Naive thymus-derived CD8-positive, alpha-beta T cell (primary cell): ENCODE data around the gene CERS4. TPM values are rescaled to one million over a fixed set of nuclear protein-coding genes. Genes with fewer than 3 reads are reported as not detected.
"Not testable (repeated sequence)": the region's sequence is repeated elsewhere in the genome, so short reads cannot be mapped to it uniquely, and the experiment has no call there.

Experiments used
- ATAC-seq, 2 donors: fragments of 150-1000 bp; cut with Tn5 transposase in 1 of 2; sonication (Bioruptor Pico), chemical (Tn5 transposase) in 1 of 2; 1 replicate in 1 of 2; 2 replicates in 1 of 2; pipeline ENCODE4 v1.10.0; 2021; ENCODE audit warnings: mild to moderate bottlenecking in 2 of 2, moderate library complexity in 2 of 2
- POLR2A ChIA-PET: fragments of 350-600 bp; sonication (Branson Sonifier 250); formaldehyde crosslinking; loops from one replicate; lab custom pipeline; 2021; ENCODE audit warnings: antibody characterized with exemption; lab: Charles Lee
- DNase-seq, 10 donors: peaks; one replicate each; pipeline versions ENCODE4 v3.0.0 to v3.0.0-alpha.2; 2020 to 2022
- H3K27ac Mint-ChIP-seq, 10 donors: one replicate each; pipeline ENCODE4 v1.8.0; 2020 to 2022; ENCODE audit warnings: mild to moderate bottlenecking in 10 of 10, mixed read lengths in 10 of 10, moderate library complexity in 4 of 10, inconsistent platforms in 1 of 10
- H3K27me3 Mint-ChIP-seq, 5 donors: one replicate each; pipeline ENCODE4 v1.8.0; 2021 to 2022; ENCODE audit warnings: mixed read lengths in 5 of 5
- H3K36me3 Mint-ChIP-seq, 3 donors: one replicate each; pipeline ENCODE4 v1.8.0; 2020 to 2022; ENCODE audit warnings: mixed read lengths in 3 of 3, mild to moderate bottlenecking in 2 of 3, inconsistent platforms in 1 of 3
- H3K4me1 Mint-ChIP-seq, 4 donors: one replicate each; pipeline ENCODE4 v1.8.0; 2021 to 2022; ENCODE audit warnings: mixed read lengths in 4 of 4
- H3K4me3 Mint-ChIP-seq, 10 donors: one replicate each; pipeline ENCODE4 v1.8.0; 2020 to 2022; ENCODE audit warnings: mild to moderate bottlenecking in 10 of 10, mixed read lengths in 10 of 10, moderate library complexity in 6 of 10, inconsistent platforms in 1 of 10
- H3K9me3 Mint-ChIP-seq, 9 donors: one replicate each; pipeline ENCODE4 v1.8.0; 2020 to 2022; ENCODE audit warnings: mixed read lengths in 9 of 9, mild to moderate bottlenecking in 3 of 9, inconsistent platforms in 1 of 9, moderate library complexity in 1 of 9
- polyA plus RNA-seq, 3 donors: library from polyadenylated mRNA; unstranded; fragments of 300-500 nt; fragmentation: Illumina TruSeq; gene quantifications; one replicate each; pipeline ENCODE4 v1.2.3, GENCODE V29; 2021
- total RNA-seq, 8 experiments: library from RNA in 2 of 8; stranded (reverse) in 2 of 8; gene quantifications; one replicate each; pipeline ENCODE4 v1.2.3 and lab custom pipeline; 2021 to 2026

The CERS4 gene
- total and polyA plus RNA-seq, 5 experiments from 2014 or later = 5.4 to 31.7 (median 8.0) TPM

DNA sequence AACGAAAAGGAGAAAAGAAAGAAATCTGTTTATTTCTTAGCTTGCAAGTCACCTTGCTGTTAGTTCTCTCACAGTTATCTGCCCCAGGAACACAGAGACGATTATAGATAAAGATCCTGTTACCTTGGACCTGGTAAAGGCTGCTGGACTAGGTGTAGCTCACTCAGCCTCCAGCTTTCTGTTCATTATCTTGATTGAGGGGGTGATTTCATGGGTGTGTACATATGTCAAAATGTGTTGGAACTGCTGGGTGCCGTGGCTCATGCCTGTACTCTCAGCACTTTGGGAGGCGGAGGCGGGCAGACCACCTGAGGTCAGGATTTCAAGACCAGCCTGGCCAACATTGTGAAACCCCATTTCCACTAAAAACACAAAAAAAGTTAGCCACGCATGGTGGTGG is 27.9 kb downstream of the CERS4 start:
- Mint-ChIP-seq H3K4me1 (peaks cover 8 to 25% (median 17%) of the 10 kb centered on the region in 4 donors), H3K27ac (peak overlapping the region in 1 of 10 donors; percentile 15), H3K4me3 (no peak overlapping the region), H3K27me3 (no peaks in the 10 kb centered on the region), H3K9me3 (peaks cover 0 to 3% (median 0%) of the 10 kb centered on the region in 9 donors), H3K36me3 (peaks cover 0 to 14% (median 9%) of the 10 kb centered on the region in 3 donors)
- ATAC-seq (no peak), DNase-seq (no peak)
- POLR2A ChIA-PET = interaction anchor here (0.6 kb wide), 1 partner anchor 14 kb away, joined by 3 read pairs; no protein-coding TSS in a partner anchor

GRCh38 chr19:8238251-8238650 is 29.1 kb downstream of the CERS4 start:
- no peaks in the 10 kb centered on the region for H3K27me3 Mint-ChIP-seq
- POLR2A ChIA-PET = no interaction called here
- peaks cover 0 to 5% (median 0%) of the 10 kb centered on the region in 9 donors for H3K9me3 Mint-ChIP-seq
- DNase-seq (no peak), ATAC-seq (no peak)
- H3K4me3 Mint-ChIP-seq = peak overlapping the region in 1 of 10 donors; percentile 18
- H3K36me3 Mint-ChIP-seq = peaks cover 5 to 18% (median 17%) of the 10 kb centered on the region in 3 donors
- peak overlapping the region in 5 of 10 donors; percentile 39 to 81 (median 71) for H3K27ac Mint-ChIP-seq
- peaks cover 8 to 29% (median 20%) of the 10 kb centered on the region in 4 donors for H3K4me1 Mint-ChIP-seq

- Mint-ChIP-seq H3K4me3 (peak overlapping the region in 9 of 10 donors; percentile 4 to 73 (median 55)), H3K36me3 (peaks cover 5 to 29% (median 27%) of the 10 kb centered on the region in 3 donors), H3K9me3 (peaks cover 0 to 6% (median 0%) of the 10 kb centered on the region in 9 donors), H3K27me3 (no peaks in the 10 kb centered on the region), H3K27ac (peak overlapping the region in 8 of 10 donors; percentile 49 to 93 (median 77)), H3K4me1 (peaks cover 10 to 33% (median 22%) of the 10 kb centered on the region in 4 donors)
- POLR2A ChIA-PET = no interaction called here
- ATAC-seq = no peak
- no peak for DNase-seq
Measured at GRCh38 chr19:8239528-8240273, 30.5 kb downstream of the CERS4 start.

- ATAC-seq (peak; percentile 58 to 65), DNase-seq (peak in 9 of 10 donors; percentile 12 to 77 (median 25))
- Mint-ChIP-seq H3K27me3 (no peaks in the 10 kb centered on the region), H3K4me3 (peak overlapping the region in 9 of 10 donors; percentile 4 to 73 (median 55)), H3K4me1 (peaks cover 10 to 33% (median 22%) of the 10 kb centered on the region in 4 donors), H3K9me3 (peaks cover 0 to 6% (median 0%) of the 10 kb centered on the region in 9 donors), H3K36me3 (peaks cover 5 to 29% (median 27%) of the 10 kb centered on the region in 3 donors), H3K27ac (peak overlapping the region; percentile 12 to 93 (median 76))
- POLR2A ChIA-PET = no interaction called here
Measured at GRCh38 chr19:8240274-8241229, 31.4 kb downstream of the CERS4 start.

DNA sequence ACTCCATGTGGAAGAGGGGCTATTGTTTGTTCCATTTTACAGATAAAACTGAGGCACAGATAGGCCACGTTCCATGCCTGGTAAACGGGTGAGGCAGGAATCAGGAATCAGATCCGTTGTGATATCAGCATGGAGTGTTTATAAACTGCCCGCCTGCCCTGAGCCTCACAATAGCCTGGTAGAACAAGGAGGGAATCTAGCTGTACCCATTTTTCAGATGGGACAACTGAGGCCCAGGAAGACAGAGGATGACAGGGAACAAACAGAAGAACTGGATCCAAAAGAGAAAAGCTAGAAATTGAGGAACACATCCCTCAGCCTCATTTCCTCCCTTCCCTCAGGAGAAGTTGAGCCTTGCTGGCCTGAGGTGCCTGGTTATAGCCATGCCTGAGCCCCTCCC is 32.5 kb downstream of the CERS4 start:
- H3K4me3 Mint-ChIP-seq = peak overlapping the region in 1 of 10 donors; percentile 30
- no peak for ATAC-seq
- peak overlapping the region in 2 of 10 donors; percentile 58 to 61 for H3K27ac Mint-ChIP-seq
- H3K27me3 Mint-ChIP-seq = no peaks in the 10 kb centered on the region
- H3K36me3 Mint-ChIP-seq = peaks cover 5 to 30% (median 27%) of the 10 kb centered on the region in 3 donors
- H3K4me1 Mint-ChIP-seq = peaks cover 10 to 35% (median 22%) of the 10 kb centered on the region in 4 donors
- POLR2A ChIA-PET = no interaction called here
- peaks cover 0 to 6% (median 0%) of the 10 kb centered on the region in 9 donors for H3K9me3 Mint-ChIP-seq
- no peak for DNase-seq

- no peak for ATAC-seq
- no peak for DNase-seq
- POLR2A ChIA-PET = no interaction called here
- H3K27me3 Mint-ChIP-seq = no peaks in the 10 kb centered on the region
- H3K27ac Mint-ChIP-seq = peak overlapping the region in 1 of 10 donors; percentile 76
- no peak overlapping the region for H3K4me3 Mint-ChIP-seq
- peaks cover 10 to 35% (median 22%) of the 10 kb centered on the region in 4 donors for H3K4me1 Mint-ChIP-seq
- H3K9me3 Mint-ChIP-seq = peaks cover 0 to 6% (median 0%) of the 10 kb centered on the region in 9 donors
- peaks cover 5 to 30% (median 27%) of the 10 kb centered on the region in 3 donors for H3K36me3 Mint-ChIP-seq
Measured at GRCh38 chr19:8242211-8242821, 33.1 kb downstream of the CERS4 start.

DNA sequence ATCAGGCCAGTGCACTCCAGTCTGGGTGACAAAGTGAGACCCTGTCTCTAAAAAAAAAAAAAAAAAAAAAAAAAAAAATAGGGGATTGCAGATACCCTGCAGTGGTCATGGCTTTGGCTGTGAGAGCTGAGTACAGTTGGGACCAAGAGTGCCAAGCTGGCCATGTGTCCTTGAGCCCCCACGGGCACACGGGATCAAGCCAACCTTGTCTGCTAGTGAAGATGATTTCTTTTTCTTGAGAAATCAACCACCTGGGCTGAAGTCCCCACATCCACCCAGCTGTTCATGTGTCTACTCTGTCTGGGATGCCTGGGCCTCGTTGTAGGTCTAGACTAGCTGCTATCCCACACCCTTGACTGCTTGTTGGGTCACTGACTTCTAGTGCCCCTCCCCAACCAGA is 34.0 kb downstream of the CERS4 start:
- H3K27ac Mint-ChIP-seq = no peak overlapping the region
- H3K4me1 Mint-ChIP-seq = peaks cover 10 to 33% (median 22%) of the 10 kb centered on the region in 4 donors
- ATAC-seq (no peak), DNase-seq (no peak)
- H3K4me3 Mint-ChIP-seq = no peak overlapping the region
- POLR2A ChIA-PET = interaction anchor here (0.9 to 1.1 kb wide), 2 partner anchors 9 to 28 kb away, joined by 4 to 6 read pairs; no protein-coding TSS in a partner anchor
- peaks cover 0 to 6% (median 0%) of the 10 kb centered on the region in 9 donors for H3K9me3 Mint-ChIP-seq
- H3K27me3 Mint-ChIP-seq = no peaks in the 10 kb centered on the region
- peaks cover 8 to 30% (median 25%) of the 10 kb centered on the region in 3 donors for H3K36me3 Mint-ChIP-seq

- ATAC-seq = no peak
- Mint-ChIP-seq H3K4me3 (no peak overlapping the region), H3K4me1 (peaks cover 12 to 33% (median 24%) of the 10 kb centered on the region in 4 donors), H3K36me3 (peaks cover 10 to 28% (median 28%) of the 10 kb centered on the region in 3 donors), H3K27me3 (no peaks in the 10 kb centered on the region), H3K27ac (peak overlapping the region in 1 of 10 donors; percentile 80), H3K9me3 (peaks cover 0 to 6% (median 0%) of the 10 kb centered on the region in 9 donors)
- POLR2A ChIA-PET = no interaction called here
- no peak for DNase-seq
Measured at GRCh38 chr19:8244442-8244841, 35.3 kb downstream of the CERS4 start.

GRCh38 chr19:8245869-8246835 is 37.0 kb downstream of the CERS4 start:
- DNase-seq (no peak), ATAC-seq (no peak)
- POLR2A ChIA-PET = interaction anchor here (0.6 kb wide), 1 partner anchor 49 kb away, joined by 3 read pairs; no protein-coding TSS in a partner anchor
- Mint-ChIP-seq H3K9me3 (peaks cover 0 to 6% (median 0%) of the 10 kb centered on the region in 9 donors), H3K27me3 (no peaks in the 10 kb centered on the region), H3K27ac (peak overlapping the region in 6 of 10 donors; percentile 4 to 43 (median 14)), H3K4me1 (peaks cover 0 to 20% (median 13%) of the 10 kb centered on the region in 4 donors), H3K36me3 (peaks cover 10 to 23% (median 21%) of the 10 kb centered on the region in 3 donors), H3K4me3 (no peak overlapping the region)

DNA sequence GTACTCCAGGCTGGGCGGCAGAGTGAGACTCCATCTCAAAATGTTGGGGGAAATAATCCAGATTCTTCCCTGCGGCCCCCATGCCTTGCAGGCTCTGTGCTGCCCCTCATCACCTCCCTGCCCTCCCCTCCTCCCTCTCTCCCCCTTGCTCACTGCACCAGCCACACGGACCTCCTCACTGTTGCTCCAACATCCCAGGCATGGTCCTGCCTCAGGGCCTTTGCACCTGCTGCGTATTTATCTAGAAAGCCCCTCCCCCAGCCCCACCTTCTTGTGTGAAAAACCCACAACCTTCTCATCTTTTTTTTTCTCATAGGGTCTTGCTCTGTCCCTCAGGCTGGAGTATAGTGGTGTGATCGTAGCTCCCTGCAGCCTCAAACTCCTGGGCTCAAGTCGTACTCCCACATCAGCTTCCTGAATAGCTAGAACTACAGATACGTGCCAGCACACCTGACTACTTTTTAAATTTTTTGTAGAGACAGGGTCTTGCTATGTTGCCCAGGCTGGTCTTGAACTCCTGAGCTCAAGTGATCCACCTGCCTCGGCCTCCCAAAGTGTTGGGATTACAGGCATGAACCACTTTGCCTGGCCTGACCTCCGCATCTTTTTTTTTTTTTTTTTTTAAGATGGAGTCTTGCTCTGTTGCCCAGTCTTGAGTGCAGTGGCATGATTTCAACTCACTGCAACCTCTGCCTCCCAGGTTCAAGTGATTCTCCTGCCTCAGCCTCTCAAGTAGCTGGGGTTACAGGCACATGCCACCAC is 38.1 kb downstream of the CERS4 start:
- H3K9me3 Mint-ChIP-seq, H3K4me3 Mint-ChIP-seq, H3K27me3 Mint-ChIP-seq, ATAC-seq, DNase-seq: not testable (repeated sequence)
- peaks cover 0 to 13% (median 9%) of the 10 kb centered on the region in 4 donors for H3K4me1 Mint-ChIP-seq
- peak overlapping the region in 2 of 10 donors; percentile 18 to 19 for H3K27ac Mint-ChIP-seq
- peaks cover 9 to 23% (median 20%) of the 10 kb centered on the region in 3 donors for H3K36me3 Mint-ChIP-seq
- POLR2A ChIA-PET = interaction anchor here (0.7 kb wide), 1 partner anchor 64 kb away, joined by 3 read pairs; no protein-coding TSS in a partner anchor
